ENCODE data around the gene TOGARAM1.
A peak's percentile ranks its signal among the peaks of the same experiment; 100 is the strongest.
"Not testable (repeated sequence)": the region's sequence is repeated elsewhere in the genome, so short reads cannot be mapped to it uniquely, and the experiment has no call there.

The TOGARAM1 gene

DNA sequence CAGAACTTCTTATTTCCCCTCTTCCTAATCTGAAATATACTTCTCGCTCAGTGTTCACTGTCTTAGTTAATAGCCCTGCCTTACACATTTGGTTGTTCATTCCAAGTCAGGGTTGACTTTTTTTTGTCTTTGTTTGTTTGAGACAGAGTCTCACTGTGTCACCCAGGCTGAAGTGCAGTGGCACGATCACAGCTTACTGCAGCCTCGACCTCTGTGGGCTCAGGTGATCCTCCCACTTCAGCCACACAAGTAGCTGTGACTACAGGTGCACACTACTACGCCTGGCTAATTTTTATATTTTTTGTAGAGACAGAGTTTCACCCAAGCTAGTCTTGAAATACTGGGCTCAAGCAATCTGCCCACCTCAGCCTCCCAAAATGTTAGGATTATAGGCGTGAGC lies 79.7 kb downstream of the TOGARAM1 start:
- DNase-seq = no peak

DNA sequence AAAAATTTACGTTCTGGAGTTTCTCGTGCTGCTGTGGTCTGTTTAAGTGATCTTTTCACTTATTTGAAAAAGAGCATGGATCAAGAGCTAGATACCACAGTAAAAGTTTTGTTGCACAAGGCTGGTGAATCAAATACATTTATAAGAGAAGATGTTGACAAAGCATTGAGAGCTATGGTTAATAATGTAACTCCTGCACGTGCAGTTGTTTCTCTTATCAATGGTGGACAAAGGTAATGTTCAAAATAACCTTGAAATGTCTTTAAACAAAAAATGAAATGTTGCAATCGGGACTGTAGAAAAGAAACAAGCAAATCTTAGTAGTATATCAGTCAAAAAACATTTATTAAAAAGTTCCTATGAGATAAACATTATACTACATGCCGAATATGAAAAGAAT lies 82.6 kb downstream of the TOGARAM1 start:
- DNase-seq = no peak

DNA sequence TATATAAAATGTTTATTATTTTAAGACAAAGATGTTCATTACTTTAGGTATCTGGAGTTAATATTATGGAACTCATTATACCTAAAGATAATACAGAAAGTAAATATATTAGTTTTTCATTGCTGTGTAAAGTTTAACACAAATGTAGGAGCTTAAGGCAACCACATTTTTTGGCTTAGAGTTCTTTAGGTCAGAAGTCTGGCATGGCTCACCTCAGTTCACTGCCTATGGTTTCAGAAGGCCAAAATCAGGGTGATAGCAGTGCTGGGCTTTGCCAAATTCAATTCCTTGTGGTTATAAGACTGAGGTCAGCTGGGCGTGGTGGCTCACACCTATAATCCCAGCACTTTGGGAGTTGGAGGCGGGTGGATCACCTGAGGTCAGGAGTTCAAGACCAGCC lies 86.4 kb downstream of the TOGARAM1 start:
- no peak for DNase-seq

DNA sequence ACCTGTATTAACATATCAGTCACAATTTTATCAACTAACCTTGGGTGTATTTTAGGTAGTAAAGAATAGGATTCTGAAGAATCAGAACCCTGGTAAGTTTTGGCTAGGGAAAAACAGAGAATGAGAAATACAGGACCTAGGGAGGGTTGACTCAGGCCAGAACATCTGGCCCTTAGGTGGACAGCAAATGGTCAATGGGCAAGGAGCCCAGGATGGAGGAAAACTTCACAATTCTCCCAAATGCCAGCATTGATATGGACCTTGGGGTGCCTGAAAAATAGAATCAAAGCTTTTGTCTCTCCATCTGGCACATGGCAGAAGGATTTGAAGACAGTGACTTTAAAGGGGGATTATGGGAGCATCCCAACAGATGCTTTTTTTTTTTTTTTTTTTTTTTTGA lies 89.2 kb downstream of the TOGARAM1 start:
- no peak for DNase-seq

- no peak for DNase-seq
Measured at GRCh38 chr14:45051896-45052295, 89.9 kb downstream of the TOGARAM1 start.

DNA sequence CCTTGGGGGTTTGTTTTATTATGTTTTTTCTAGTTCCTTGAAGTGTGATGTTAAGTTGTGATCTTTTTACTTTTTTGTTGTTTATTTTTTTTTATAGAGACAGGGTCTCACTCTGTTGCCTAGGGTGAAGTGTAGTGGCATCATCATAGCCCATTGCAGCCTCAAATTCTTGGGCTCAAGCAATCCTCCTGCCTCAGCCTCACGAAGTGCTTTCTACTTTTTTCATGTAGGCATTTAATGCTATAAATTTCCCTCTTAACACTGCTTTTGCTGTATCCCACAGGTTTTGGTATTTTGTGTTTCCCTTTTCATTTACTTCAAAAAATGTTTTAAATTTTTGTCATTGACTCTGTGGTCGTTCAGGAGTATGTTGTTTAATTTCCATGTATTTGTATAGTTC lies 95.4 kb downstream of the TOGARAM1 start:
- no peak for DNase-seq

- no peak for DNase-seq
Measured at GRCh38 chr14:45057881-45058364, 95.9 kb downstream of the TOGARAM1 start.

DNA sequence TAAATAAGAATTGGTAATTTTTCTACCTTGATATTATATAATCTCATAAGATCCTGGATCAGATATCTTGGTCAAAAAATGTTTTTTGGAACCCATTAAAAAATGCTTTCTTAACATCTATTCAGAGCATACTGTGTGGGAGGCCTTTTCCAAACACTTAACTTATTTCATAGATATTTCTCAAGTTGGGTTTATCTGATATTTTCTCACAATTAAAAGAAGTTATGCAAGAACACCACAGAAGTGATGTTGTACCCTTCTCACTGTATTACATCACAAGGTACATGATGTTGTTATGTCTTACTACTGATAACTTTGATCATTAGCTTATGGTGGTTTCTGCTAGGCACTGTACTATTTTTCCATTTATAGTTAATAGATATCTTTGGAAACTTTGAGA lies 98.6 kb downstream of the TOGARAM1 start:
- no peak for DNase-seq

- no peak for DNase-seq
Measured at GRCh38 chr14:45065540-45065939, 103.5 kb downstream of the TOGARAM1 start.

DNA sequence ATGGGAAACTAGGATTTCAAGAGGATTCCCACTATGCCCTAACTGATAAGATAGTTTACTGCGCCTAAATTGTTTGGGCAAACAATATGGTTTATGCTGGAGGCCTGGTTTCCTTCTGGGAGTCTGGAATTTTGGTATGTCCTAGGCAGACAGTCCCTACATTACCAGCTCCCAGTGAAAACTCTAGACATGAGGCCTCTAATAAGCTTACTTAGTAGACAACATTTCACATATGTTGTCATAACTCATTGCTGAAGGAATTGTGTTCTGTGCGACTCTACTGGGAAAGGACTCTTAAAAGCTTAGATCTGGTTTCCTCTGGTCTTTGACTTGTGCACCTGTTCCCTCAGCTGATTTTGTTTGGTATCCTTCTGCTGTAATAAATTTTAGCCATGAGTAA lies 104.0 kb downstream of the TOGARAM1 start:
- no peak for DNase-seq

GRCh38 chr14:45066667-45067066 lies 104.7 kb downstream of the TOGARAM1 start:
- no peak for DNase-seq

DNA sequence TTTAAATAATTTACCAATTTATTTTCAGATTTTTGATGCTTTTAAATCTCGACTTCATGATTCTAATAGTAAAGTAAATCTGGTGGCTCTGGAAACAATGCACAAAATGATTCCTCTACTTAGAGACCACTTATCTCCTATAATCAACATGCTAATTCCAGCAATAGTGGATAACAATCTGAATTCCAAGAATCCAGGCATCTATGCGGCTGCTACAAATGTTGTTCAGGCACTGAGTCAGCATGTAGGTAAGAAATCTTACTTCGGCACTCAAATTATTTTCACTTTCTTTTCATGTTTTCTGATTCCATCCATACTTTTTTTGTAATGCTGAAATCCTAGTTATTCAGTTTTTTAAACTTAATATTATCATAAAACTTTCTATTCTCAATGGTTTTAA lies 106.4 kb downstream of the TOGARAM1 start:
- no peak for DNase-seq

GRCh38 chr14:45070215-45070614 lies 108.2 kb downstream of the TOGARAM1 start:
- DNase-seq = no peak

GRCh38 chr14:45072126-45072525 lies 110.1 kb downstream of the TOGARAM1 start:
- DNase-seq = no peak

GRCh38 chr14:45073231-45073879 lies 111.4 kb downstream of the TOGARAM1 start:
- DNase-seq = no peak

DNA sequence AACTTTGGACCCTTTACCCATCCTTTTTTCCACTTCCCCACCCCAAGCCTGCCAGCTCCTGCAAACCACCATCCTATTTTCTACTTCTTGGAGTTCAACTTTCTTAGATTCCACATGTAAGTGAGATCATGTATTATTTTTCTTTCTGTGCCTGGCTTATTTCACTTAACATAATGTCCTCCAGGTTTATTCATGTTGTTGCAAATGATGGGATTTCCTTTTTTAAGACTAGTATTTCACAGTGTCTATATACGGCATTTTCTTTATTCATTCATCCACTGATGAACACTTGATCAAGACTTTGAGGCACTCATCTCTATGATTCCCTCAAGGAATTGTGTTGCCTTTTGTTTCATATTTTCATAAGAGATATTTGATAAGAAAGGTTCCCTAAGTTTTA lies 116.3 kb downstream of the TOGARAM1 start:
- no peak for DNase-seq

DNA sequence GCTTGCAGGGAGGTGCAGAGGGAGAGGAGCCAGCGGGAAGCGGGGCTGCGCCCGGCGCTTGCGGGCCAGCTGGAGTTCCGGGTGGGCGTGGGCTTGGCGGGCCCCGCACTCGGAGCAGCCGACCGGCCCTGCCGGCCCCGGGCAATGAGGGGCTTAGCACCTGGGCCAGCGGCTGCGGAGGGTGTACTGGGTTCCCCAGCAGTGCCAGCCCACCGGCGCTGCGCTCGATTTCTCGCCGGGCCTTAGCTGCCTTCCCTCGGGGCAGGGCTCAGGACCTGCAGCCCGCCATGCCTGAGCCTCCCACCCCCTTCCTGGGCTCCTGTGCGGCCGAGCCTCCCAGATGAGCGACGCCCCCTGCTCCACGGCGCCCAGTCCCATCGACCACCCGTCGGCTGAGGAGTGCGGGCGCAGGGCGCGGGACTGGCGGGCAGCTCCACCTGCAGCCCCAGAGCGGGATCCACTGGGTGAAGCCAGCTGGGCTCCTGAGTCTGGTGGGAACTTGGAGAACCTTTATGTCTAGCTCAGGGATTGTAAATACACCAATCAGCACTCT lies 118.5 kb downstream of the TOGARAM1 start:
- not testable (repeated sequence) for DNase-seq

DNA sequence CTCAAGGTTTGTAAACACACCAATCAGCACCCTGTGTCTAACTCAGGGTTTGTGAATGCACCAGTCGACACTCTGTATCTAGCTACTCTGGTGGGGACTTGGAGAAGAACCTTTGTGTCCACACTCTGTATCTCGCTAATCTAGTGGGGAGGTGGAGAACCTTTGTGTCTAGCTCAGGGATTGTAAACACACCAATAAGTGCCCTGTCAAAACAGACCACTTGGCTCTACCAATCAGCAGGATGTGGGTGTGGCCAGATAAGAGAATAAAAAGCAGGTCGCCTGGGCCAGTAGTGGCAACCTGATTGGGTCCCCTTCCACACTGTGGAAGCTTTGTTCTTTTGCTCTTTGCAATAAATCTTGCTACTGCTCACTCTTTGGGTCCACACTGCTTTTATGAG lies 119.1 kb downstream of the TOGARAM1 start:
- DNase-seq = not testable (repeated sequence)

DNA sequence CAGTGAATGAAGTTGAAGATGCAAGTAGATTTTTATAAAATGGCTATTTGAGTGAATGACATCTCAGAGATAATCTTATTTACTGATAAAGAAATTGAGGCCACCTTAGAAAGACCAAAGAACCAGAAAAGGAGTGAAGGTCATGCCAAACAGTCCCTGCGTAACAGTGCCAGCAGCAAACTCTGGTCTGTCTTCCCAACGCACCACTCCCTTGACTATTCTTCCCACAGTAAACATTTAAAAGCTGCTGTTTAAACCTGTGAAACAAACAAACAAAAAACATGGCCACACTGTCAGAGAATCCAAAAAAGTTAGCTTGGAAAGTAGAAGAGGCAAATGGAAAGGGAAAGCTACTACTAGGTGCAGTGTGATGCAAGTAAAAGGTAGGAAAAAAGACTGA lies 120.4 kb downstream of the TOGARAM1 start:
- DNase-seq = no peak

- no peak for DNase-seq
Measured at GRCh38 chr14:45083617-45083975, 121.6 kb downstream of the TOGARAM1 start.

DNA sequence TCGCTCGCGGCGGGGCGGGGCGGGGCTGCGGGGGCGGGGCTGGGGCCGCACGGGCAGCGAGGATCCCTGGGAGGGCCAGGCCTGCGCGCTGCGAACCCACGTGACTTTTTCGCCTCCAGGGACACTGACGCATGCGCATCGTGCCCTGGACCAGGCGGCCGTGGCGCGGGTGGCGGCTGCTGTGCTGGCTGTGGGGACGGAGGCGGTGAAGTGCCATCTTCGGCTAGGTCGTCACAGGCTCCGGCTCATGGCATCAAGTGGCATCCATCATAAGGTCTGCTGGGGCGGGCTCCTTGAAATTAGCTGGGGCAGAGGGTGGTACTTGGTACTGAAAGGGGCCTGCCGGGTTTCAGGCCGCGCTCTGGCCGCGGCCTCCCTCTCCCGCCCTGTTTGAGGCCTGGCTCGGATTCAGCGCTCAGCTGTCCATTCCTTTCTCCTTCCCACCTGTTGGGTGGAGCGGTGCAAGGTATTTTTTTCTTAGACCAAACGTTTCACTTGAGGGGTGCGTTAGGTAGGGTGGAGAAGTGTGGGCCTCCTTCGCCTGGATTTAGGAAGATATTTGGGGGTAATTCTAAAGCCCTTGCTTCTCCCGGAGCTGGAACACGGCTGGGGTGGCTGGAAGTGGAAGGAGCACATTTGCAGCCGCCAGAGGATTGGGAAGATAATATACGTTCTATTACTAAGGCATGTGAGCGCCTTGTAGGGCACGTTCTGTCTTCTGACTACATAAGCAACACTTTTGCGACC lies 122.2 kb downstream of the TOGARAM1 start, which contains the start of gene PRPF39:
Gene PRPF39 (plus strand): TSS at position 141 of the 747 bp plus-strand sequence. CDS start 11,124 bp downstream, outside the sequence.
- peak; percentile 96 for DNase-seq

DNA sequence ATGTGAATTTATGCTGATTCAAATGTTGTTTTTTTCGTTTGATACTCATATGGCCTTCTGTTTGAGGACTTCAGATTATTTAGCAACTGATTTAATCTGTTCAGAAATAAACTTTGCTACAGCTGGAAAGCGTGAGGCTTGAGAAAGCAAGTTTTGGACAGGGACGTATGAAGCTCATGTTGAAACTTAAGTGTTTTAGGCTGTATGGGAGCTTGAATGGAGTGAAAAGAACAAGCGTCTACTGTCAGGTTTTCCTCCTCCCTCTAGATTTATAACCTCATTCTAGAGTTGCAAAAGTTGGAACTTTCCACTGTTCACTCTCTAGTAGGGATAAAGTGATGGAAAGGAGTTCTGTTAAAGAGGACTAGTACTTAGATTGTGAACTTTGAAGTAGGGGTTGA lies 123.0 kb downstream of the TOGARAM1 start:
- no peak for DNase-seq

GRCh38 chr14:45089813-45090212 lies 127.8 kb downstream of the TOGARAM1 start:
- DNase-seq = no peak

DNA sequence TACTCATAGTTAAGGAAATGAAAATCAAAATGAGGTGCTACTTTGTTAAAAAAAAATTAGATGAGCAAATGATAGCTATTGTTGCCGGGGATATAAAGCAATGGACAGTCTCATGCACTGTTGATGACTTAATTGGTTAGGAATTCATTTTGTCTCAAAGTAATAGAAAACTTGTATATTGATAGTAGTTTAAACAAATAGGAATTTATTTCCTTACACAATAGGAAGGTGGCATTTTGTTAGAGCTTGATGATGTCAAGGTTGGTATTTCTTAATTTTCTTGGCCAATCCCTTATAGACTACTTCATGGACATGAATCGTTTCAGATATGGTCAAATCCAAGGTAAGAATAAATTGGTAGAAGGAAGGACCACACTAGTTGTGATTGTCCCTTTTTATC lies 129.7 kb downstream of the TOGARAM1 start:
- no peak for DNase-seq
